ENCODE data around the gene CACNB3.

GRCh38 chr12:48812389-48812788 lies 5.9 kb upstream of the CACNB3 start:
- TF ChIP-seq CTCF (conservative IDR thresholded peaks at IDR 0.05; ENCODE audit: low read depth, low read length) = no peak
- TF ChIP-seq EZH2 (IDR thresholded peaks at IDR 0.05; ENCODE audit: borderline replicate concordance, low read depth, low read length, poor library complexity, severe bottlenecking) = no peak
